NT2/D1 (cell line): ENCODE data around the gene CNP.
"Not testable (repeated sequence)": the region's sequence is repeated elsewhere in the genome, so short reads cannot be mapped to it uniquely, and the experiment has no call there.

ENCODE experiments used
- DNase-seq: peaks from one replicate; pipeline ENCODE4 v3.0.0-alpha.2; 2011; ENCODE audit warnings: low read depth, low spot score
- H3K27me3 ChIP-seq: 2 replicates; pipeline ENCODE4 v1.6.0; 2011; ENCODE audit warnings: mild to moderate bottlenecking; ENCODE audit not compliant: insufficient read length, insufficient read depth
- H3K36me3 ChIP-seq: 2 replicates; pipeline ENCODE4 v1.6.1; 2011; ENCODE audit warnings: mild to moderate bottlenecking, low read length, mixed read lengths; ENCODE audit not compliant: insufficient read depth, insufficient read length
- H3K4me1 ChIP-seq: 2 replicates; pipeline ENCODE4 v1.5.1; 2011; ENCODE audit not compliant: insufficient read depth, insufficient read length
- H3K4me3 ChIP-seq: 2 replicates; pipeline ENCODE4 v1.5.1; 2011; ENCODE audit warnings: low read depth; ENCODE audit not compliant: insufficient read length
- H3K9ac ChIP-seq: 2 replicates; pipeline ENCODE4 v1.6.0; 2011; ENCODE audit warnings: low read depth; ENCODE audit not compliant: insufficient read length
- H3K9me3 ChIP-seq: 2 replicates; pipeline ENCODE4 v1.5.1; 2011; ENCODE audit warnings: mild to moderate bottlenecking, low read length; ENCODE audit not compliant: insufficient read depth
- SUZ12 ChIP-seq: IDR thresholded peaks from 2 replicates; pipeline ENCODE4 v1.6.1; 2011; ENCODE audit not compliant: insufficient read length, insufficient read depth; ENCODE audit errors: extremely low read depth
- YY1 ChIP-seq: IDR thresholded peaks from 2 replicates; pipeline ENCODE4 v1.6.1; 2011; ENCODE audit not compliant: insufficient read length, insufficient read depth
- ZNF274 ChIP-seq: IDR thresholded peaks from 2 replicates; pipeline ENCODE4 v1.6.1; 2011; ENCODE audit warnings: mild to moderate bottlenecking, low read depth, low read length

Gene CNP

DNA sequence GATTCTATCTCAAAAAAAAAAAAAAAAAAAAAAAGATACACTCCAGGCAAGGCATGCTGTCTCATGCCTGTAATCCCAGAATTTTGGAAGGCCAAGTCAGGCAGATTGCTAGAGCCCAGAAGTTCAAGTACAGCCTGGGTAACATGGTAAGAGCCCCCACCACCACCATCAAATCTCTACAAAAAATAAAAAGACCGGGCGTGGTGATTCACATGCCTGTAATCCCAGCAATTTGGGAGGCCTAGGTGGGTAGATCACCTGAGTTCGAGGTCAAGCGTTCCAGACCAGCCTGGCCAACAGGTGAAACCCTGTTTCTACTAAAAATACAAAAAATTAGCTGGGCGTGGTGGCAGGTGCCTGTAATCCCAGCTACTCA is 46.0 kb upstream of the CNP start:
- TF ChIP-seq SUZ12 (no peak), ZNF274 (no peak)
- Histone ChIP-seq H3K9ac (no peak overlapping the region), H3K9me3 (no peaks in the 10 kb centered on the region), H3K4me1 (peaks cover 6% of the 10 kb centered on the region), H3K4me3 (no peak overlapping the region), H3K36me3 (peaks cover 22% of the 10 kb centered on the region), H3K27me3 (no peaks in the 10 kb centered on the region)
- no peak for DNase-seq

DNA sequence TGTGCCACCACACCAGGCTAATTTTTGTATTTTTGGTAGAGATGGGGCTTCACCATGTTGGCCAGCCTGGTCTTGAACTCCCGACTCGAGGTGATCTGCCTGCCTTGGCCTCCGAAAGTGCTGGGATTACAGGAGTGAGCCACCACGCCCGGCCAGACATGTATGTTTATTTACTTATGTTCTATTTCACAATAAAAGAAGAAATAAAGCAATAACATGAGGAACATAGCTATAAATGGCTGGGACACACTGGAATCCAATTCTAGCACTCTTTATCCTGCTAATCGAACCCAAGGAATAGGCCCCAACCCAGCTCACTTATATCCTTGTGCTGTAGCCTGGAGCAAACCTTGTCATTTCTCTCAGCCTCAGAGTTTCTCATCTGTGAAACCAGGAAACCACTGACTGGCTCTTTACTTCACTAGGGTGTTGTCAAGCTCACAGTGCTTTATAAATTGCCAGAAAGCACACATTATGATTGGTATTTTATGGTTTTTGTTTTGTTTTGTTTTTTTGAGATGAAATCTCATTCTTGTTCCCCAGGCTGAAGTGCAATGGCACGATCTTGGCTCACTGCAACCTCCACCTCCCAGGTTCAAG is 40.5 kb upstream of the CNP start:
- no peaks in the 10 kb centered on the region for H3K4me1 ChIP-seq
- no peak overlapping the region for H3K4me3 ChIP-seq
- H3K9ac ChIP-seq, result no peak overlapping the region
- TF ChIP-seq SUZ12 (no peak), ZNF274 (no peak), YY1 (no peak)
- no peaks in the 10 kb centered on the region for H3K9me3 ChIP-seq
- no peak for DNase-seq
- H3K36me3 ChIP-seq, result peaks cover 2% of the 10 kb centered on the region
- H3K27me3 ChIP-seq, result no peaks in the 10 kb centered on the region

GRCh38 chr17:41928693-41929251 is 37.8 kb upstream of the CNP start:
- TF ChIP-seq YY1 (no peak), ZNF274 (no peak), SUZ12 (no peak)
- no peak overlapping the region for H3K4me3 ChIP-seq
- no peaks in the 10 kb centered on the region for H3K4me1 ChIP-seq
- H3K9ac ChIP-seq, result no peak overlapping the region
- no peaks in the 10 kb centered on the region for H3K27me3 ChIP-seq
- DNase-seq, result no peak
- no peaks in the 10 kb centered on the region for H3K9me3 ChIP-seq
- H3K36me3 ChIP-seq, result peaks cover 2% of the 10 kb centered on the region

DNA sequence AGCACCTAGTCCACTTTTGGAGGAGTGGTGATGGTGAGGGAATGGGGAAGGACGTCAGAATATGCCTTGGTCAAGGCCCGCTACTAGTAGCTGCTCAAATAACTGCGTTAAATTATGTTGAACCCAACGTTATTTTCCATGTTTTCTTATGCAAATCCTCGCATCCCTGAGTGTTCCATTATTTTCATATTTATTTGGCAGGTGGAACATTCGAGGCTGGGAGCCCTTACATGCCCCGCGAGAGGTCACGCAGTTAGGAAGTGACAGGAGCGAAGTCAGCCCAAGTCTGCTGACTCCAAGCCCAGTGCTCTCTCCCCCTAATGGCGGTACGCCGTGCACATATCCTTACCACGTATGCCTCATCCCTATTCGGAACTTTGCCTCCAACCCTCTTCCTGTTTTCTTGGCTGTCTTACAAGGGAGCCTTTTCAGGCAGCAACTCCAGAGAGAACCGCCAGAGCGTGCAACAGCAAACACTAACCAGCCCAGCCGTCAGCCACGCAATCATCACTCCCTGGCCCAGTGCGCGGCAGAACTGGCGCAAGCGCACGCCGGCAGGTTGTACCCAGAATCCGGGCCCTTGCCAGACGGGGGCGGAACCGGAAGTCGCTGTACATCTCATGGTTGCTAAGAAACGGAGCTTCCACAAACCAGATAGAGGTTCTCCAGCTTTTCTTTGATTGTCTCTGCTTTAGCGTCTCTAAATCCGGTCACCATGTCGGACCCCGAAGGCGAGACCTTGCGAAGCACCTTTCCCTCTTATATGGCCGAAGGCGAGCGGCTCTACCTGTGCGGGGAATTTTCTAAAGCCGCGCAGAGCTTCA is 36.4 kb upstream of the CNP start, which contains the start of gene ODAD4:
Gene ODAD4 (plus strand): TSS at position 609 of the 824 bp plus-strand sequence. CDS start 107 bp downstream, at position 716.
- peak; percentile 81 for DNase-seq
- H3K9me3 ChIP-seq, result no peaks in the 10 kb centered on the region
- H3K36me3 ChIP-seq, result peaks cover 2% of the 10 kb centered on the region
- peak within 1 kb of the TSS; percentile 76 for H3K4me3 ChIP-seq
- H3K9ac ChIP-seq, result peak within 1 kb of the TSS; percentile 90
- no peaks in the 10 kb centered on the region for H3K4me1 ChIP-seq
- H3K27me3 ChIP-seq, result no peaks in the 10 kb centered on the region
- TF ChIP-seq YY1 (no peak), ZNF274 (no peak), SUZ12 (no peak)

- H3K9ac ChIP-seq, result peak overlapping the region; percentile 90
- not testable (repeated sequence) for H3K9me3 ChIP-seq, H3K36me3 ChIP-seq, H3K27me3 ChIP-seq, DNase-seq, H3K4me1 ChIP-seq
- H3K4me3 ChIP-seq, result peak overlapping the region; percentile 76
Observed at GRCh38 chr17:41930833-41931156, 35.8 kb upstream of the CNP start.

GRCh38 chr17:41931715-41932114 is 34.9 kb upstream of the CNP start:
- not testable (repeated sequence) for DNase-seq, H3K9ac ChIP-seq, H3K9me3 ChIP-seq, H3K4me1 ChIP-seq, H3K4me3 ChIP-seq, H3K27me3 ChIP-seq, H3K36me3 ChIP-seq

- TF ChIP-seq SUZ12 (no peak), YY1 (no peak), ZNF274 (no peak)
- peaks cover 14% of the 10 kb centered on the region for H3K36me3 ChIP-seq
Observed at GRCh38 chr17:41932816-41933389, 33.7 kb upstream of the CNP start.

DNA sequence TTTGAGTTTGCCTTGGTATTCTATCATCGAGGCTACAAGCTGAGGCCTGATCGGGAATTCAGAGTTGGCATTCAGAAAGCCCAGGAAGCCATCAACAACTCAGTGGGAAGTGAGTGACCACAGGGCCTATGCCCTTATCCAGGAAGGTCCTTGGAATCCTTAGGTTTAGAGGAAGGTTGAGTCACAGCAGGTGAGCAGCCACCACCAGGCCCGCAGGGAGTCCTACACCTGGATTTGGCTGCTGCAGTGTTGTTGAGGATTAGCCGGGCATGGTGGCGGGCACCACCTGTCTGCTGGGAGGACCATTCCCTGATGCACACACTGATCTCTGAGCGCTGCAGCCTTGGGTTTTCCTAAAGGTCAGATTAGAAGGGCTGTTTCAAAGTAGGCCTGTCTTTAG is 31.0 kb upstream of the CNP start:
- DNase-seq, result no peak
- Histone ChIP-seq H3K27me3 (no peaks in the 10 kb centered on the region), H3K36me3 (peaks cover 20% of the 10 kb centered on the region), H3K4me1 (no peaks in the 10 kb centered on the region), H3K9me3 (no peaks in the 10 kb centered on the region), H3K9ac (no peak overlapping the region), H3K4me3 (no peak overlapping the region)
- no peak for TF ChIP-seq SUZ12
- TF ChIP-seq ZNF274, result no peak
- no peak for TF ChIP-seq YY1

More at GRCh38 chr17:41932816-41933389, 33.7 kb upstream of the CNP start:
- DNase-seq, result no peak
- Histone ChIP-seq H3K9me3 (no peaks in the 10 kb centered on the region), H3K9ac (no peak overlapping the region), H3K27me3 (no peaks in the 10 kb centered on the region), H3K4me3 (no peak overlapping the region), H3K4me1 (no peaks in the 10 kb centered on the region)
